Measurements from ENCODE around the gene TMPRSS4.
"Not testable (repeated sequence)": the region's sequence is repeated elsewhere in the genome, so short reads cannot be mapped to it uniquely, and the experiment has no call there.

TMPRSS4 gene

DNA sequence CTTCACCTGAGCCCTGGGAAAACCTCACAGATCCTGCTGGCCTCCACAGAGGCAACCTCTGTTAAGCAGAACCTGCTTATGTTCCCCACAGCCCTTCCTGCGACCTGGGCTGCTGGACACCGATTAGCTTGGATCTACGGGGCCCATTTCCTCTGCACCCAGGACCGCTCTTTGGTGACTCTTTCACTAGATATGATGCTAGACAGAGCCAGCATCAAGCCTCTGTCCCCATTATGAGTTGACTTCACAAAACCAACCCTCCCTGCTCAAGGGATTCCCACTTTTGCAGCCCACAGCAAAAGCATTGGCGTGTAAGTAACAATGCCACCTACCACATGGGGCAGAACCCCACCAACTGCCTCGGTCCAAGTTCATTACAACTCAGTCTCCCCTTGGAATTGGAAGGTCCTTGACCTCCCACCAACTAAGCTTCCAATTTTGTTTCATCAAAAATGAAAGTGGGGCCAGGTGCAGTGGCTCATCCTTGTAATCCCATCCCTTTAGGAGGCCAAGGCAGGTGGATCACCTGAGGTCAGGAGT, 15.2 kb upstream of the TMPRSS4 start:
- H3K4me3 ChIP-seq (ENCODE audit: low read depth, low read length): no peak overlapping the region
- TF ChIP-seq, protein P1, sequence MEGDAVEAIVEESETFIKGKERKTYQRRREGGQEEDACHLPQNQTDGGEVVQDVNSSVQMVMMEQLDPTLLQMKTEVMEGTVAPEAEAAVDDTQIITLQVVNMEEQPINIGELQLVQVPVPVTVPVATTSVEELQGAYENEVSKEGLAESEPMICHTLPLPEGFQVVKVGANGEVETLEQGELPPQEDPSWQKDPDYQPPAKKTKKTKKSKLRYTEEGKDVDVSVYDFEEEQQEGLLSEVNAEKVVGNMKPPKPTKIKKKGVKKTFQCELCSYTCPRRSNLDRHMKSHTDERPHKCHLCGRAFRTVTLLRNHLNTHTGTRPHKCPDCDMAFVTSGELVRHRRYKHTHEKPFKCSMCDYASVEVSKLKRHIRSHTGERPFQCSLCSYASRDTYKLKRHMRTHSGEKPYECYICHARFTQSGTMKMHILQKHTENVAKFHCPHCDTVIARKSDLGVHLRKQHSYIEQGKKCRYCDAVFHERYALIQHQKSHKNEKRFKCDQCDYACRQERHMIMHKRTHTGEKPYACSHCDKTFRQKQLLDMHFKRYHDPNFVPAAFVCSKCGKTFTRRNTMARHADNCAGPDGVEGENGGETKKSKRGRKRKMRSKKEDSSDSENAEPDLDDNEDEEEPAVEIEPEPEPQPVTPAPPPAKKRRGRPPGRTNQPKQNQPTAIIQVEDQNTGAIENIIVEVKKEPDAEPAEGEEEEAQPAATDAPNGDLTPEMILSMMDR (IDR thresholded peaks at IDR 0.05; ENCODE audit: control insufficient read depth, extremely low read depth, insufficient read depth): no peak

DNA sequence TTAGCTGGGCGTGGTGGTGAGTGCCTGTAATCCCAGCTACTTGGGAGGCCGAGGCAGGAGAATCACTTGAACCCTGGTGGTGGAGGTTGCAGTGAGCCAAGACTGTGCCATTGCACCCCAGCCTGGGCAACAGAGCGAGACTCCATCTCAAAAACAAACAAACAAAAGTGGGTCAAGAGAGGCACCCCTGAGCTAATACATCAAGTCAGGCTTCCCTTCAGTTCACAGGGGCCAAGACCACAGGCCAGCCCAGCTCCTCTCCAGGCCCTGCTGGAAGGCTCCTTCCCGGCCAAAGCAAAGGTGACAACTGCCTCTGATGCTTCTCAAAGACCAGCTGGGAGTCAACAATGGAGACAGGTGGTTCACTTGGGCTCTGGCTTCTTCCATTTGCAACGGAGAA, 14.7 kb upstream of the TMPRSS4 start:
- DNase-seq (ENCODE audit: low read depth): not testable (repeated sequence)

More for the DNA sequence above, 15.2 kb upstream of the TMPRSS4 start:
- no peak for DNase-seq (ENCODE audit: low read depth)

DNA sequence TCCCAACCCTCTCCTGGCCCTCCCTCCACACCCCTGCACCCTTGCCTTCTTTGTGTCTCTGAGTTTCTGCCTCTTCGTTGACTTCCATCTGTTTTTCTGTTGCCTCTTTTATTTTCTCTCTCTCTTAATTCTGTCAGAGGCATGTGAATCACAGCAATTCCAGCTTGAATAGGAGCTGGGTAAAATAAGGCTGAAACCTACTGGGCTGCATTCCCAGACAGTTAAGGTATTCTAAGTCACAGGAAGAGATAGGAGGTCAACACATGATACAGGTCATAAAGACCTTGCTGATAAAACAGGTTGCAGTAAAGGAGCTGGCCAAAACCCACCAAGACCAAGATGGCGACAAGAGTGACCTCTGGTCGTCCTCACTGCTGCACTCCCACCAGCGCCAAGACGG, 14.2 kb upstream of the TMPRSS4 start:
- not testable (repeated sequence) for H3K4me3 ChIP-seq (ENCODE audit: low read depth, low read length); DNase-seq (ENCODE audit: low read depth)

More for the DNA sequence above, 14.7 kb upstream of the TMPRSS4 start:
- not testable (repeated sequence) for H3K4me3 ChIP-seq (ENCODE audit: low read depth, low read length)

DNA sequence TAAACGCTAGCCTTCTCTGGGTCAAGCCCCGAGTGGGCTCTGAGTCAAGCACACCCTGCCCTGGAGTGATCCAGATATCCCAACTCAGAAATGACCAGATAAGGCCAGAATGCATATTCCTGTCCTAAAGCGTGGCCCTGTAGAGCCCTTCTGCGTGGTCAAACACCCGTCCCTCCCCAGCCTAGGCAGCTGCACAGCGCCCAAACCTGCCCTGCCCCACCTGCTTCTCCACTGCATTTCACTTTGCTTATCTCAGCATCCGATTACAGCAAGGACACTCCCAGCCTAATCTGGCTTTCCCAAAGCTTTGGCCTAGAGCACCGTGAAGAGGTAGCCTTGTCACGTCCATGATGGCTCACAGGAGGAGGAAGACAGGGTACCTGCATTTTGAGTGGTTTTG, 11.9 kb upstream of the TMPRSS4 start:
- no peak for DNase-seq (ENCODE audit: low read depth)
- TF ChIP-seq, protein P1 (IDR thresholded peaks at IDR 0.05; ENCODE audit: control insufficient read depth, extremely low read depth, insufficient read depth): no peak
- H3K4me3 ChIP-seq (ENCODE audit: low read depth, low read length): no peak overlapping the region

DNA sequence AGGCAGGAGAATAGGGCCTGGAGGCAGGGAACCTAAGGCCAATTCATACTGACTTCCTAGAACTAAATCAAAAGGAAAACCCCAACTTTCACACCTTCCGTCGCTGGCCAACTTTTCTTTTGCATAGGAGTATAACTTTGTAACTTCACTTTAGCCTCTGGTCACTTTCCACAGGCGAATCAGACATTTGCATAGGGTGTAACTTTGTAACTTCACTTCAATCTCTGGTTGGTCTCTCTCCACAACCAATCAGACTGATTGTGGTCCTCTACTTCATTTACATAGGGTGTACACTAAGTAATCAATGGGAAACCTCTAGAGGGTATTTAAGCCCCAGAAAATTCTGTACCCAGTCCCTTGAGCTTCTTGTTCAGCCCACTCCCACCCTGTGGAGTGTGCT, 11.5 kb upstream of the TMPRSS4 start:
- H3K4me3 ChIP-seq (ENCODE audit: low read depth, low read length): no peak overlapping the region
- TF ChIP-seq, protein P1 (IDR thresholded peaks at IDR 0.05; ENCODE audit: control insufficient read depth, extremely low read depth, insufficient read depth): no peak
- no peak for DNase-seq (ENCODE audit: low read depth)

DNA sequence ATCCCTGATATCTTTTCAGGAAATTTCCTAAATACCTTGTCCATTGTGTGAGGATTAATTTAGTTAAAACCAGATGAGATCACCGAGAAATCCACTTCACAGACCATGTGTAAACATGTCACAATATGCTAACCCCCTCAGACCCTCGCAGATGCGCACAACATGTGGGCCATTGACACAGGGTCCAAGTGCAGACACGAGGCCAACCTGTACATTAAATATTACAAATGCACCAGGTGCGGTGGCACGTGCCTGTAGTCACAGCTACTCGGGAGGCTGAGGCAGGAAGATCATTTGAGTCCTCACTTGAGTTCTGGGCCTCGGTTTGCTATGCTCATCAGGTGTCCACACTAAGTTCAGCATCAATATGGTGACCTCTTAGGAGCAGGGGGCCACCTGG, 9.9 kb upstream of the TMPRSS4 start:
- TF ChIP-seq, protein P1 (IDR thresholded peaks at IDR 0.05; ENCODE audit: control insufficient read depth, extremely low read depth, insufficient read depth): no peak
- no peak for DNase-seq (ENCODE audit: low read depth)
- H3K4me3 ChIP-seq (ENCODE audit: low read depth, low read length): no peak overlapping the region

DNA sequence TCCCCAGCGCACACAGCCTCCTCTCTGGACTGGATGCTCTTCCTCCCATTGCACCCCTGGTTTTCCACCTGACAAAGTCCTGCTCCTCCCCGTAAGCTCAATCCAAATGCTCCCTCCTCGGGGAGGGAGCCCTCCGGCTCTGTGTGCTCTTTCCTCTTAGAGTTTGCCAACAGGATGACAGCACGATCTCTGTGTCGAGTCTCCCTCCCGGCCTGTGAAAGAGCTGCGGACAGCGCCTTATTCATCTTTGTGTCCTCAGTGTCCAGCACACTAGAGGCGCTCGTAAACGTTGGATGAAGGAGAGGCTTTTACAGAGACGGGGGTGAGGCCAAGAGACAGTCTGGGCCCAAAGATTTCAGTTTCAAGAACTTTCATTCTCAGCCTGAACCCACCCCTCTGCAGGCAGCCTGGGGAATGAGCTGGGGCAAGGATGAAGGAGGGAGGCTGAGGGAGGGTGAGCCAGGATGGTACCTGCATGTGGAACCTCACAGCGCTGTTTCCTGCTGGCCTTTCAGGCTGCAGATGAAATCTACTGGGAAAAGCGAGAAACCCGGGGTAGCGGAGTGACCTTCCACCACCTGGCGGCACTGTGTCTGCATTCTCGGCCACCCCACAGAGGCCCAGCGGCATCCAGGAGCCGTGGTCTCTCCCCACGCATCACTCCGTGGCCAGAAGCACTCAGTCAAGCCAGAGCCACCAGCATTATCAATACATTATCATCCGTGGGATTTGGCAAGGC, 8.5 kb upstream of the TMPRSS4 start:
- TF ChIP-seq, protein P1 (IDR thresholded peaks at IDR 0.05; ENCODE audit: control insufficient read depth, extremely low read depth, insufficient read depth): no peak
- no peak for DNase-seq (ENCODE audit: low read depth)

More for the DNA sequence above, 8.5 kb upstream of the TMPRSS4 start:
- H3K4me3 ChIP-seq (ENCODE audit: low read depth, low read length): no peak overlapping the region

Data from LNCaP clone FGC (cell line).